ENCODE measurements around the gene SFTA2.
"Not testable (repeated sequence)": the region's sequence is repeated elsewhere in the genome, so short reads cannot be mapped to it uniquely, and the experiment has no call there.

- TF ChIP-seq ZNF274 (IDR thresholded peaks at IDR 0.05; ENCODE audit: low read depth, low read length); SUZ12 (IDR thresholded peaks at IDR 0.05; ENCODE audit: extremely low read depth, insufficient read depth, insufficient read length); YY1 (IDR thresholded peaks at IDR 0.05; ENCODE audit: insufficient read depth, insufficient read length): not testable (repeated sequence)
Measured at GRCh38 chr6:30924040-30924627, 7.8 kb downstream of the SFTA2 start.

All from NT2/D1 (cell line).